ENCODE data around the gene SEBOX. TPM values are rescaled to one million over a fixed set of nuclear protein-coding genes. Genes with fewer than 3 reads are reported as not detected.
A peak's percentile ranks its signal among the peaks of the same experiment; 100 is the strongest.

The SEBOX gene
- total RNA-seq, 1 donor from 2014 or later = not detected

DNA sequence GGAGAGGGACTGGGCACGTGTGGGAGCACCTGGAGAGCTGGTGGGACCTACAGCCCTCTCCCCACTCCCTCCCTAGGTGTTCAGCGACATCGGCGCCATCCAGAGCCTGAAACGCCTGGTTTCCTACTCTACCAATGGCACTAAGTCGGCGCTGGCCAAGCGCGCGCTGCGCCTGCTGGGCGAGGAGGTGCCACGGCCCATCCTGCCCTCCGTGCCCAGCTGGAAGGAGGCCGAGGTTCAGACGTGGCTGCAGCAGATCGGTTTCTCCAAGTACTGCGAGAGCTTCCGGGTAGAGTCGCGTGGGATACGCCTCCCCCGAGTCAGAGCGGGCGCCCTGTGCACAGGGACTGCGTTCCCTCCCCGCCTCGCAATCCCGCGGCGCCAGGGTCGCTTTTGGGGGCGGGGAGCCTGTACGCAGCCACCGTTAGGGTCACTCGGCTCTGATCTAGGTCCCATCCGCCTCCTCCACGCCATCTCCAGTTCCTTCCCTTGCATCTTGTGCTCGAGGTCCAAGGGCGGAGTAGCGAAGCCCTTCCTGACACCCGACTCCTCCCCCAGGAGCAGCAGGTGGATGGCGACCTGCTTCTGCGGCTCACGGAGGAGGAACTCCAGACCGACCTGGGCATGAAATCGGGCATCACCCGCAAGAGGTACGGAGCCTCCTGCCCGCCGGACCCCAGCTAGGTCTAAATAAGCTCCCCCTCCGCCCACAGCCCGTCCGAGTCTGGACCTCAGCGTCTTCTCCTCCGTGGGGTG is 19.5 kb upstream of the SEBOX start:
- H3K27ac ChIP-seq (ENCODE audit: low read depth, low read length) = no peak overlapping the region
- no peaks in the 10 kb centered on the region for H3K36me3 ChIP-seq (ENCODE audit: insufficient read depth, low read length)
- TF ChIP-seq, protein P1, sequence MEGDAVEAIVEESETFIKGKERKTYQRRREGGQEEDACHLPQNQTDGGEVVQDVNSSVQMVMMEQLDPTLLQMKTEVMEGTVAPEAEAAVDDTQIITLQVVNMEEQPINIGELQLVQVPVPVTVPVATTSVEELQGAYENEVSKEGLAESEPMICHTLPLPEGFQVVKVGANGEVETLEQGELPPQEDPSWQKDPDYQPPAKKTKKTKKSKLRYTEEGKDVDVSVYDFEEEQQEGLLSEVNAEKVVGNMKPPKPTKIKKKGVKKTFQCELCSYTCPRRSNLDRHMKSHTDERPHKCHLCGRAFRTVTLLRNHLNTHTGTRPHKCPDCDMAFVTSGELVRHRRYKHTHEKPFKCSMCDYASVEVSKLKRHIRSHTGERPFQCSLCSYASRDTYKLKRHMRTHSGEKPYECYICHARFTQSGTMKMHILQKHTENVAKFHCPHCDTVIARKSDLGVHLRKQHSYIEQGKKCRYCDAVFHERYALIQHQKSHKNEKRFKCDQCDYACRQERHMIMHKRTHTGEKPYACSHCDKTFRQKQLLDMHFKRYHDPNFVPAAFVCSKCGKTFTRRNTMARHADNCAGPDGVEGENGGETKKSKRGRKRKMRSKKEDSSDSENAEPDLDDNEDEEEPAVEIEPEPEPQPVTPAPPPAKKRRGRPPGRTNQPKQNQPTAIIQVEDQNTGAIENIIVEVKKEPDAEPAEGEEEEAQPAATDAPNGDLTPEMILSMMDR (IDR thresholded peaks at IDR 0.05; ENCODE audit: insufficient read depth, low read depth, low read length) = no peak
- no peak for TF ChIP-seq EZH2 (IDR thresholded peaks at IDR 0.05; ENCODE audit: insufficient read depth, low read length)
- Mint-ChIP-seq H3K4me3 (ENCODE audit: unreplicated experiment) (peak overlapping the region; percentile 67), H3K9me3 (ENCODE audit: unreplicated experiment) (peaks cover 11% of the 10 kb centered on the region), H3K4me1 (ENCODE audit: low read depth, unreplicated experiment) (no peaks in the 10 kb centered on the region), H3K27ac (ENCODE audit: unreplicated experiment) (no peak overlapping the region), H3K27me3 (ENCODE audit: low read depth, unreplicated experiment) (peaks cover 60% of the 10 kb centered on the region), H3K36me3 (ENCODE audit: low read depth, unreplicated experiment) (peaks cover 27% of the 10 kb centered on the region)
- H3K9ac ChIP-seq (ENCODE audit: low read length) = no peak overlapping the region
- FAIRE-seq (no peak), DNase-seq (ENCODE audit: low read depth) (no peak)
- no peaks in the 10 kb centered on the region for H3K9me3 ChIP-seq (ENCODE audit: insufficient read depth, low read depth, low read length)
- no peaks in the 10 kb centered on the region for H3K79me2 ChIP-seq (ENCODE audit: insufficient read depth, low read length)
- H3K4me3 ChIP-seq (ENCODE audit: insufficient read depth, low read depth, low read length) = no peak overlapping the region
- H3K27me3 ChIP-seq (ENCODE audit: insufficient read depth, low read length) = no peaks in the 10 kb centered on the region
- H4K20me1 ChIP-seq (ENCODE audit: insufficient read depth, low read length) = peaks cover 33% of the 10 kb centered on the region
- H3K4me1 ChIP-seq (ENCODE audit: insufficient read depth, low read length) = peaks cover 6% of the 10 kb centered on the region
- no peak overlapping the region for H2AFZ ChIP-seq (ENCODE audit: low read depth, low read length)
- H3K4me2 ChIP-seq (ENCODE audit: low read length) = peak overlapping the region; percentile 44

DNA sequence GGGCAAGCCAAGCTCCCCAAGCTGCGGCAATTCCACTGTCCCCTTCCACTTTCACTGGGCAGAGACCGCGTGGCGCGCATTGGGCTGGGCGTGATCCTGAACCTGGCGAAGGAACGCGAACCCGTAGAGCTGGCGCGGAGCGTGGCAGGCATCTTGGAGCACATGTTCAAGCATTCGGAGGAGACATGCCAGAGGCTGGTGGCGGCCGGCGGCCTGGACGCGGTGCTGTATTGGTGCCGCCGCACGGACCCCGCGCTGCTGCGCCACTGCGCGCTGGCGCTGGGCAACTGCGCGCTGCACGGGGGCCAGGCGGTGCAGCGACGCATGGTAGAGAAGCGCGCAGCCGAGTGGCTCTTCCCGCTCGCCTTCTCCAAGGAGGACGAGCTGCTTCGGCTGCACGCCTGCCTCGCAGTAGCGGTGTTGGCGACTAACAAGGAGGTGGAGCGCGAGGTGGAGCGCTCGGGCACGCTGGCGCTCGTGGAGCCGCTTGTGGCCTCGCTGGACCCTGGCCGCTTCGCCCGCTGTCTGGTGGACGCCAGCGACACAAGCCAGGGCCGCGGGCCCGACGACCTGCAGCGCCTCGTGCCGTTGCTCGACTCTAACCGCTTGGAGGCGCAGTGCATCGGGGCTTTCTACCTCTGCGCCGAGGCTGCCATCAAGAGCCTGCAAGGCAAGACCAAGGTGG is 16.3 kb upstream of the SEBOX start:
- Histone ChIP-seq H3K9me3 (ENCODE audit: insufficient read depth, low read depth, low read length) (no peaks in the 10 kb centered on the region), H3K9ac (ENCODE audit: low read length) (no peak overlapping the region), H3K4me2 (ENCODE audit: low read length) (peak overlapping the region; percentile 69), H2AFZ (ENCODE audit: low read depth, low read length) (peak overlapping the region; percentile 41), H3K4me3 (ENCODE audit: insufficient read depth, low read depth, low read length) (no peak overlapping the region), H3K4me1 (ENCODE audit: insufficient read depth, low read length) (peaks cover 6% of the 10 kb centered on the region), H3K79me2 (ENCODE audit: insufficient read depth, low read length) (no peaks in the 10 kb centered on the region), H3K27me3 (ENCODE audit: insufficient read depth, low read length) (no peaks in the 10 kb centered on the region), H4K20me1 (ENCODE audit: insufficient read depth, low read length) (peaks cover 44% of the 10 kb centered on the region), H3K36me3 (ENCODE audit: insufficient read depth, low read length) (no peaks in the 10 kb centered on the region), H3K27ac (ENCODE audit: low read depth, low read length) (no peak overlapping the region)
- FAIRE-seq (no peak), DNase-seq (ENCODE audit: low read depth) (no peak)
- H3K4me1 Mint-ChIP-seq (ENCODE audit: low read depth, unreplicated experiment) = no peaks in the 10 kb centered on the region
- no peak for TF ChIP-seq EZH2 (IDR thresholded peaks at IDR 0.05; ENCODE audit: insufficient read depth, low read length)
- TF ChIP-seq, protein P1 (IDR thresholded peaks at IDR 0.05; ENCODE audit: insufficient read depth, low read depth, low read length) = no peak
- no peak overlapping the region for H3K4me3 Mint-ChIP-seq (ENCODE audit: unreplicated experiment)
- no peak overlapping the region for H3K27ac Mint-ChIP-seq (ENCODE audit: unreplicated experiment)
- H3K9me3 Mint-ChIP-seq (ENCODE audit: unreplicated experiment) = peaks cover 13% of the 10 kb centered on the region
- peaks cover 62% of the 10 kb centered on the region for H3K27me3 Mint-ChIP-seq (ENCODE audit: low read depth, unreplicated experiment)
- H3K36me3 Mint-ChIP-seq (ENCODE audit: low read depth, unreplicated experiment) = peaks cover 29% of the 10 kb centered on the region

All from astrocyte (in vitro differentiated cells and primary cell).